ENCODE measurements around the gene GNAS-AS1.
"Not testable (repeated sequence)": the region's sequence is repeated elsewhere in the genome, so short reads cannot be mapped to it uniquely, and the experiment has no call there.

The GNAS-AS1 gene

GRCh38 chr20:58829531-58829941 lies 21.2 kb downstream of the GNAS-AS1 start:
- no peak for DNase-seq

DNA sequence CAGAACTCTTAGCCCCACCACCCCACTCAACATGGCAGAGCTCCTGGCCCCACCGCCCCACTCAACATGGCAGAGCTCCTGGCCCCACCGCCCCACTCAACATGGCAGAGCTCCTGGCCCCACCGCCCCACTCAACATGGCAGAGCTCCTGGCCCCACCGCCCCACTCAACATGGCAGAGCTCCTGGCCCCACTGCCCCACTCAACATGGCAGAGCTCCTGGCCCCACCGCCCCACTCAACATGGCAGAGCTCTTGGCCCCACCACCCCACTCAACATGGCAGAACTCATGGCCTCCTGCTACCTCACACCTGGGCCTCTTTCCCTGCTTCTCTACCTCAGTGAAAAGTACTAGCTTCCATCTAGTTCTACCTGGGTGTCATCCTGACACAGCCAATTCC lies 21.9 kb downstream of the GNAS-AS1 start:
- DNase-seq = not testable (repeated sequence)

DNA sequence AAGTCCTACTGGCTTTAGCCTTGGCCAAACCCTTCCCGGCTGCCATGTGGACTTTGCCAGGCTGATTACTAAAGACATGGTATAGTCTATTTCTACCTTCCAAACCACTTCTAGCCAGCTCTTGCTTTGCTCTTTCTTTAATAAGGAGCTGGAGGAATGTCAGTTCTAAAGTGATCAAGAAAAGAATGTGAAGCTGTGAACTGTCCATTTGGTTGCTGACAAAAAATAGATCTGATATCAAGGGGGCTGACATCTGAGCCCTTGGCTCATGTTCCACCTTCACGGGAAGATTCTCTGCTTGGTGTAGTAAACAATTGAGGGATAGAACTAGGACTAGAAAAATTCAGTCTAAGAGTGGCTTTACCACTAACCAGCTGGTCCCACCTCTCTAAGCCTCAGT lies 22.6 kb downstream of the GNAS-AS1 start:
- DNase-seq = no peak

- no peak for DNase-seq
Measured at GRCh38 chr20:58826271-58826670, 24.4 kb downstream of the GNAS-AS1 start.

GRCh38 chr20:58825450-58825849 lies 25.3 kb downstream of the GNAS-AS1 start:
- DNase-seq = no peak

DNA sequence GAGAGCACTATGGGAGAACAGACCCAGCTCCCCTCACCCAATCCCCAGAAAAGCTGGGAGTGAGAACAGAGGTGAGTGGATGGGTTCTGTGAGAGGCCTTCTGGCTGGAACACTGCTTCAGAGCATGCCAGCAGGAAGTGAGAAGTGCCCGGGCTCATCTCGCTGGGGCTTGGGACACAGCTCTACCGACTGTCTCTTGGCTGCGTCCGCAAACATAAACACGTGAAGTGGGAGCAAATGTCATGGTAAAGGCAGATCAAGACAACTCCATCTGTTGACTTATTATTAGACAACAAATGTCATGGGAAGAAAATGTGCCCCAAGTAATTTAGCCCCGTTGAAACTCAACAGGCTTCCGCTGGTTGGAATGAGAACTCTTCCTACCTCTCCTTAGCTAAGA lies 25.9 kb downstream of the GNAS-AS1 start:
- DNase-seq = no peak

DNA sequence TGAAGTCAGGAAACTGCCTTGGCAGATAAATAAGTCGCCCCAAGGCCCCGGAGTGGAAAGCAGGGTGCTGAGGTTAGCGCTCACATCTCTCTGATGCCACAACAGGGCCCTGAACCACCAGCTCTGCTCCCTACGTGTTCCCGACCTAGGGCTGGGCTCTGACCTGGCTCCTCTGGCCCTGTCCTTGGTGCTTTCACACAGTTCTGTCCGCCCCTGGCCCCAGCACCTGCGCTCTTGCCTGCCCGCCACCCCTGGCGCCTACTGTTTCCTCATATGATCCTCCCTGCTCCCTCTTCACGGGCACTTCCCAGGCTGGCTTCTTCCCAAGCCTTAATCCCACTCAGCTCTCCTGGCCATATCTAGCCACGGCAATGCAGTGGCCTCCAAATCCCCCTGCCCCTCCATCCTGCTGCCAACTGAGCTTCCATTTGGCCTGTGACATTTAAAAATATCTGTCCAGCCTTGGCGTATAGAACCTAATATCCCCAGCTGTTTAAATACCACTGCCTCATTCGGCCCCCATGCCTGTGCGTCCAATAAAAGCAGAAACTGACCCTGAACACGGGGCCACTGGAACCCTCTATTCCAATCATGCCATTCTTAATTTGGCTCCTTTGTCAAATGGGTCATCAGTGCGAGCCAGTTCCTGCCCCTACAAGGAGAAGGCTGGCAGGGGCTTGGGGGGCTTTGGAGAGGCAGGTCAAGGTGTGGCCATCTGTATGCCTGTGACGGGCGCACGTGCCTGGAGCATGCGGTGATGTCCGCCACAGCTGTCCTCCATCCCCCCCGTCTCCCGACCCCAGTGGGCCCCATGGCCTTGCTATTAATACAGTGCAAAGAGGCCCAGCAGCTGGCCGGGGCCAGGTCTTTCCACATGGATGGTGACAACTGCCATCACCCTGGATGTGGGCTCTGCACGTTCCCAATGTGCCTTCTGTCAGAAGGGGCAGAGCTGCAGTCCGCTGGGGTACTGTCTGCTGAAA lies 27.7 kb downstream of the GNAS-AS1 start:
- no peak for DNase-seq

GRCh38 chr20:58822149-58822548 lies 28.6 kb downstream of the GNAS-AS1 start:
- no peak for DNase-seq

- not testable (repeated sequence) for DNase-seq
Measured at GRCh38 chr20:58820515-58820914, 30.2 kb downstream of the GNAS-AS1 start.

DNA sequence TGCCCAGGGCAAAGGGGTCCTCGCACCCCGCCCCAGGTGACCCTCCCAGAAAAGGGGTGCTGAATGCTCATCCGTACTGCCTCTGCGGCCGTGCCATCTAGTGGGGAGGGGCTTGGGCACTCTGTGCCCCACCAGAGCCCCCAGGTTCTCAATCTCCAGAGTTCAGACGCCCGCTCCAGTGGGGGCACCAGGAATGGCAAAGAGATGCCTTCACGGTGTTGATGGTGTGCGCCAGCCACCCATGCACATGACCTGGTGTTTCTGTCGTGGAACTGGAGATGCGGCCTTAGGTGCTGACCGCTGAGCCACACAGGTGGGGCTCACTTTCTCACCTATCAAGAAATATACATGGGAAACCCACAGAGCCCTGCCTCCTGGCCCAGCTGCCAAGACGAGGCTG lies 30.8 kb downstream of the GNAS-AS1 start:
- no peak for DNase-seq

- DNase-seq = no peak
Measured at GRCh38 chr20:58818586-58819285, 32.0 kb downstream of the GNAS-AS1 start.

DNA sequence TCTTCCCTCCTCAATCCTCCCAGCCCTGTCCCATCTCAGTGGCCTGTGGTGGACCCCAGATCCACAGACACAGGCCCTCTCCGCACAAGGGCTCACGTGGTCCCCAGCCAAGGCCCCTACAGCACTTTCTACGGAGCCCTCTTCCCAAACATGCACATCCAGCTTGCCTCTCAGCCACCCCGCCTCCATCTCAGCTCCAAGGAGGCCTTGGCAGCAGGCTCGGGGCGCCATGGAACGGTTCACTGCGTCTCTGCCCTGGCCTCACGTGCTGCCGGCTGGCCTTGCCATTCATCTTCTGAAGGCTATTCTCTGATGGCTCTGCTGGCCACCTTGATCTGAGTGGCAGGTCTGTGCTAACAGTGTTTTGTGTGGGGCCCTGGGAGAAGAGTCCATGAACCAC lies 33.0 kb downstream of the GNAS-AS1 start:
- no peak for DNase-seq

- no peak for DNase-seq
Measured at GRCh38 chr20:58816957-58817651, 33.6 kb downstream of the GNAS-AS1 start.

GRCh38 chr20:58816051-58816450 lies 34.7 kb downstream of the GNAS-AS1 start:
- DNase-seq = no peak

GRCh38 chr20:58815448-58815847 lies 35.3 kb downstream of the GNAS-AS1 start:
- DNase-seq = no peak

DNA sequence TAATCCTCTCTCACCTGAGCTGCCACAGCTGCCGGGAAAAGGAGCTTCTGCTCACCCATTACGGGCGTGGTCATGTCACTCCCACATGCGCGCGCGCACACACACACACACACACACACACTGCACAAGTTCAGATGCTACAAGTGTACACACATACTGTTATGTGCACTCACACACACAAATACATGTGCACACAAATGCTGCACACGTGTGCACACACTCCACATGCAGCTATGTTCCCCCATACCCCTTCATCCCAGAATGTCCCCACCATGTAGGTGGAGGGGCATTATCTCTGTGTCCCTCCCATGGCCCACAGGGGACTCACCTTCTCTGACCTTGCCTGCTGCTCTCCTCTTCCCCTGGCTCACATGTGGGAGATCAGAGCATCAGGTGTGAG lies 37.3 kb downstream of the GNAS-AS1 start:
- no peak for DNase-seq

DNA sequence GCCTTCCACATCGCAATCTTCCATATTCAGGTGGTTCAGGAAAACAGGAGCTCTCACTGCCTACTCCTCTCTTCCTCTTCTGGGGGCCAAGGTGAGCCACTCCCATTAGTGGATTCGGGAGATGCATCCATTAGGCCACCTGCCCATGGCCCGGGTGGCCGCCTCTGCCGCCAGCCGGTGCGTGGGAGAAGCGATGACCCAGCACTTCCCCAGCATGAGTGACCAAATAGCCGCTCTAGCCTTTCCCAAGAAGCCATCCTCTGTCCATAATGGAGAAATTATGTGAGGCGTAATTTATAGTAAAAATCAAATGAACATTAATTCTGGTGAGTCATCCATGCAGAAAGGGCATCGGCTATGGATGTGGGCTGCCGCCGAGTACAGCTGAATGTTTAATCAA lies 39.4 kb downstream of the GNAS-AS1 start:
- no peak for DNase-seq

DNA sequence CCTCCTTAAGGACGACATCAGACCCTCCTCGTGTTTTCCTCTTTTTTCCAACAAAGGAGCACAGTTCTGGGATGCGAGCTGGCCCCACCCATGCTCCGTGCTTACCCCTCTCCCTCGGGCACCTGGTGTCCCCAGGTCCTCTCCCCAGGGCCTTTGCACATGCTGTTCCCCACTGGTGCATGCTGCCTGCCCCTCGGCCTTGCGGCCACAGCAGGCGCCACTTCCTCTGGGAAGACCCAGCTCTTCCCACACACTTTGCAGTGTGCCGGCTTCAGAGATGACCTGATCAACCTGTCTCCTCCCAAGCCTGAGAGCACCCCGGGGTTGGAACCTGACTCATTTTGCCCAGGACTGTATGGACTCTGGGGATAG lies 39.8 kb downstream of the GNAS-AS1 start:
- DNase-seq = no peak

GRCh38 chr20:58810116-58810878 lies 40.4 kb downstream of the GNAS-AS1 start:
- DNase-seq = no peak

DNA sequence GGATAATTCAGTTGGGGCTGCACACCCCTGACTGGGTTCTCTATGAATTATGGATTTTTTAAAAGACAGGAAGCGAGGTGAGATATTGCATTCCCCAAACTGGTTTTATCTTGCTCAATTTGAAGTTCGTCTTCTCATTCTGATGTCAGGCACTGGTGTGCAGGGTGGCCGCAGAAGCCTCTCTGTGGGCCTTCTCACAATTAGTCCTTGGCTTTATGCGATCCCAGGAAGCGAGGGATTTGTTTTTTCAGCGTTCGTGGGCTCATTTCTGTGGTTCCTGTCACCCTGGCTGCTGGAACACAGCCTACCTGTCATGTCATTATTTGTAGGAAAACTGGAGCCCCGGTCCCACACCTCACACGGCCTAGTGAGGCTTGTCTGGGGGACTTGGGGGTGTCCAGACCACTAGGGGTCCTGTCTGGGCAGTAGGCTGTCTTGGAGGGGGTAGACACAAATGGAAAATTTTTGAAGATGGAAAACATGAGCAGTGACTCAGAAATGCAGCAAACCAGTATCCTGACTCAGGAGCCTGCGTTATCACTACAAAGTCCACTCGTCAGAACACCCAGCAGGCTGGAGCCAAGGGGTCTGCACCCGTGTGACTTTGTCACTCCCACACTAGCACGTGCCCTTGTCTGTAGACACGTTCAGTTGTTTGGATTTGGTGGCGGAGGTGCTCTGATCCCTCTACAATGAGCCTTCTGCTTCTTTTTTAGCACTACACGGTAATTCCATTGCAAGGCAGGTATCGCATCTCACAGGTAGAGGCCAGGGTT lies 42.2 kb downstream of the GNAS-AS1 start:
- no peak for DNase-seq

DNA sequence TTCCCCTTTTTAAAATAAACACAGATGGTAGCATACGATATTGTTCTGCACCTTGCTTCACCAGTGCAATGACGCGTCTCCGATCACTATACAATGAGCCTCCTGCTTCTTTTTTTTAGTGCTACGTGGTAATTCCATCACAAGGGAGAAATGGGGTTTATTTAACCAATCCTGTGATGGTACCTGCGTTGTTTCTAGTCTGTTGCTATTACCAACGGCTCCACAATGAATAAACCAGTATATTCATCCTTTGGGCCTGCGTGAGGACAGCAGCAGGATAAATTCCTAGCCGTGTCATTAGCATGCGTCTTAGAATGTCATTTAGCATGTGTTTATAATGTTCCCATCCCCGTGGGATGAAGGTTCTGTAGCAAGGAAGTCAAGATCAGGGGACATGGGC lies 42.9 kb downstream of the GNAS-AS1 start:
- DNase-seq = no peak

DNA sequence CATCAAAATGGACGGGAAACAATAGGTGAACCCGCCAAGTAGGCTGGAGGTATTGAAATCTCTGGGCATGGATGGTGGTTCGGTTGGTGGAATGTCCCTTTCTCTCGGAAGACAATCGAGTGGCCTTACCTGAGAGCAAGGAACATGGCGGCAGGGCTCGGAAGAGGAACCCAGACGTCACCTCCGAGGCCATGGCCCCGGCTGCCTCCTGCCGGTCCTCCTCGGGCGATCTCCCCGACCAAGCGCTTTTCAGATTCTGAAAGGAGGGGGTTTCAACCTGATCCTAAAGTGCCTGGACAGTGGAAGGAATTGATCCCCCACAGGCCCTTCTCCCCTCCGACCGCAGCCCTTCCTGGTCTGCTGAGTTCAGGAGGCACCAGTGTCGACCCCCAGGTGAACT lies 47.2 kb downstream of the GNAS-AS1 start:
- no peak for DNase-seq

Data from GDM1 (cell line).